ENCODE results near the gene LIMA1. TPM values are rescaled to one million over a fixed set of nuclear protein-coding genes. Genes with fewer than 3 reads are reported as not detected.
A peak's percentile ranks its signal among the peaks of the same experiment; 100 is the strongest.

Gene LIMA1
- total RNA-seq, 5 donors from 2014 or later (not counting 1 experiment from before 2014, with no cell fraction given): 8.6 to 14.9 (median 11.1) TPM

DNA sequence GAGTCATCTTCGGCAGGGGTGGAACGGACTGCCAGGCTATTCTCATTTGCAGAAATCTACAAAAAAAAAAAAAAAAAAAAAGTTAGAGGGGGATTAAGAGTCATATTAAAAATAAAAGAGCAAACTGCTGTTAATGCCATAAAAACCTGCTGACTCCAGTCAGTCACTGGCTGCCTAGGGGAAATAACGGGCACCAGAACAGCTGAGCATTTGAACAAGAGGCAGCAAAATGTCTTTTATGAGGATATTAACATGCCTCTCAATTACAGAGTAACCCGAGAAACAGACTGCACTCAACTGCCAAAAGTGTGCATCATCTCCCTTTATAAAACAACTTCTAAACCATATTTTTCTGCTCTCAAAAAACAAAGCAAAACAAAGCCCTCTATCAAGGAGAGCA is 87.5 kb downstream of the LIMA1 start:
- H3K27me3 ChIP-seq (replicated peaks in 1 of 2; ENCODE audit: control insufficient read depth in 2 of 2, extremely low read depth in 1 of 2, insufficient read depth in 2 of 2, low read length in 1 of 2): no peaks in the 10 kb centered on the region
- Mint-ChIP-seq H3K4me1 (no peaks in the 10 kb centered on the region), H3K4me3 (no peak overlapping the region), H3K27ac (no peak overlapping the region), H3K9me3 (no peaks in the 10 kb centered on the region), H3K36me3 (peaks cover 29% of the 10 kb centered on the region), H3K27me3 (no peaks in the 10 kb centered on the region)
- peaks cover 0 to 7% of the 10 kb centered on the region in 2 experiments for H3K4me1 ChIP-seq (ENCODE audit: control insufficient read depth in 1 of 2, extremely low read depth in 1 of 2, insufficient read depth in 2 of 2, low read length in 2 of 2)
- no peak for ATAC-seq (replicated peaks in 1 of 4)
- no peak overlapping the region for H3K27ac ChIP-seq (ENCODE audit: low read length)
- no peaks in the 10 kb centered on the region for H3K9me3 ChIP-seq
- ChIA-PET CTCF (no interaction called here), POLR2A (no interaction called here)
- no peak overlapping the region for H3K4me3 ChIP-seq (ENCODE audit: control insufficient read depth in 1 of 2, extremely low read depth in 1 of 2, low read length in 1 of 2)
- no CpG with 5 or more reads among the region's 4 CpGs for WGBS (ENCODE audit: insufficient coverage)
- no peak for DNase-seq
- peaks cover 3 to 59% of the 10 kb centered on the region in 2 donors for H3K36me3 ChIP-seq (ENCODE audit: control insufficient read depth in 2 of 2, extremely low read depth in 1 of 2, insufficient read depth in 1 of 2, low read length in 1 of 2)

DNA sequence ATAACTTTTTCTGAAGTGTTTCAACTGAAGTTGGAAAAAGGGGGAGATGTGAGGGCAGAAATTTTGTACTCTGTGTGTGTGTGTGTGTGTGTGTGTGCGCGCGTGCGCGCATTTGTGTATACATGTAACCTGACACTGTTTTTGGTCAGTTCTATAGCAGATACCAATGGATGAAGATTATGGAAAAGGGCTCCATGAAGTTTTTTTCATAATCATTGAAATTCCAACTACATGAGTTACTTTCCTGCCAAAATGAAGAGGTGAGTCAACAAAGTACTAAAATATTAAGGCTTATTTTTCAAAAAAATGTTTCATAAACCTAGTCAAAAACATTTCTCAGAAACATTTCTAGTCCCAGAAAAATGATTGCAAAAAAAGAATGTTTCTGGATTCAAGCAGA is 90.4 kb downstream of the LIMA1 start:
- peaks cover 13% of the 10 kb centered on the region for H3K36me3 Mint-ChIP-seq
- H3K27me3 ChIP-seq (replicated peaks in 1 of 2; ENCODE audit: control insufficient read depth in 2 of 2, extremely low read depth in 1 of 2, insufficient read depth in 2 of 2, low read length in 1 of 2): no peaks in the 10 kb centered on the region
- H3K36me3 ChIP-seq (ENCODE audit: control insufficient read depth in 2 of 2, extremely low read depth in 1 of 2, insufficient read depth in 1 of 2, low read length in 1 of 2): peaks cover 3 to 41% of the 10 kb centered on the region in 2 donors
- H3K27ac Mint-ChIP-seq: no peak overlapping the region
- H3K9me3 ChIP-seq: no peaks in the 10 kb centered on the region
- H3K4me3 Mint-ChIP-seq: no peak overlapping the region
- DNase-seq (no peak), ATAC-seq (replicated peaks in 1 of 4) (no peak)
- POLR2A ChIA-PET: no interaction called here
- CTCF ChIA-PET: no interaction called here
- no peaks in the 10 kb centered on the region for H3K9me3 Mint-ChIP-seq
- H3K4me1 Mint-ChIP-seq: peaks cover 11 to 15% (median 14%) of the 10 kb centered on the region in 3 donors
- H3K4me1 ChIP-seq (ENCODE audit: control insufficient read depth in 1 of 2, extremely low read depth in 1 of 2, insufficient read depth in 2 of 2, low read length in 2 of 2): peaks cover 0 to 16% of the 10 kb centered on the region in 2 experiments
- no peaks in the 10 kb centered on the region for H3K27me3 Mint-ChIP-seq
- H3K4me3 ChIP-seq (ENCODE audit: control insufficient read depth in 1 of 2, extremely low read depth in 1 of 2, low read length in 1 of 2): no peak overlapping the region
- 82% methylated on average over 5 of the region's 5 CpGs for WGBS (ENCODE audit: insufficient coverage)
- no peak overlapping the region for H3K27ac ChIP-seq (ENCODE audit: low read length)

DNA sequence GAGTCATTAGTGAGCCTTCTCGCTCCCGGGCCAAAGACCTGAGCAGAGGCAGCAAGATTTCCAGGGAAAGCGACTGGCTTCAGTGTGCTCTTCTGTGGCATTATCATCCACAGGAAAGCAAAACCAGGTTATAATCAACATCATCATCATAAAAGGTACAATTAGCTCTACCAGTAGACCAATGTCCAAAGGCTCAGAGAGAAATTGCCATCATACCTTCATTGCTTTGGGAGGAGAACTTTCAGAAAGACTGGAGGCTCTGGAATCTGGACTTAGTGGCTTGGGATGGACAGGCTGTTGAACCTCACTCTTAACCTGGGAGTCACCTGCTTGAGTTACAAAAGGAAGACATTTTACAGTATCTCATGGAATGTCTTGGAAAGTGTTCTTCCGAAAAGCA is 91.1 kb downstream of the LIMA1 start:
- Mint-ChIP-seq H3K27ac (no peak overlapping the region), H3K4me1 (peaks cover 11 to 16% (median 14%) of the 10 kb centered on the region in 3 donors), H3K4me3 (no peak overlapping the region), H3K9me3 (no peaks in the 10 kb centered on the region), H3K36me3 (peaks cover 10% of the 10 kb centered on the region), H3K27me3 (no peaks in the 10 kb centered on the region)
- H3K27ac ChIP-seq (ENCODE audit: low read length): no peak overlapping the region
- H3K36me3 ChIP-seq (ENCODE audit: control insufficient read depth in 2 of 2, extremely low read depth in 1 of 2, insufficient read depth in 1 of 2, low read length in 1 of 2): peaks cover 3 to 38% of the 10 kb centered on the region in 2 donors
- H3K4me1 ChIP-seq (ENCODE audit: control insufficient read depth in 1 of 2, extremely low read depth in 1 of 2, insufficient read depth in 2 of 2, low read length in 2 of 2): peaks cover 0 to 16% of the 10 kb centered on the region in 2 experiments
- ChIA-PET CTCF (interaction anchor here in 1 of 2 donors (0.5 kb wide), 1 partner anchor 19 kb away, joined by 7 read pairs; no protein-coding TSS in a partner anchor), POLR2A (no interaction called here)
- ATAC-seq (replicated peaks in 1 of 4) (no peak), DNase-seq (no peak)
- H3K4me3 ChIP-seq (ENCODE audit: control insufficient read depth in 1 of 2, extremely low read depth in 1 of 2, low read length in 1 of 2): no peak overlapping the region
- 95% methylated on average over 3 of the region's 4 CpGs for WGBS (ENCODE audit: insufficient coverage)
- H3K27me3 ChIP-seq (replicated peaks in 1 of 2; ENCODE audit: control insufficient read depth in 2 of 2, extremely low read depth in 1 of 2, insufficient read depth in 2 of 2, low read length in 1 of 2): no peaks in the 10 kb centered on the region
- H3K9me3 ChIP-seq: no peaks in the 10 kb centered on the region

DNA sequence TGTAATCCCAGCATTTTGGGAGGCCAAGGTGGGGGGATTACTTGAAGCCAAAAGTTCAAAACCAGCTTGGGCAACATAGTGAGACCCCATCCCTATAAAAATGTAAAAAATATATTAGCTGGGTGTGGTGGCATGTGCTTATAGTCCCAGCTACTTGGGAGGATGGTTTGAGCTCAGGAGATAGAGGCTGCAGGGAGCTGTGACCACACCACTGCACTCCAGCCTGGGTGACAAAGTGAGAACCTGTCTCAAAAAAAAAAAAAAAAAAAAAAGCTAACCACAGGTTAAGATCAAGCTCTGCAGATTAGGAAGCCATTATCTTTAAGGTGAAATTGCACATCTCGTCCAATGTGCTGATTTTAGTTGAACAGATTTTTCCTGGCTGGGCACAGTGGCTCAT is 92.5 kb downstream of the LIMA1 start:
- Mint-ChIP-seq H3K36me3 (peaks cover 10% of the 10 kb centered on the region), H3K27me3 (no peaks in the 10 kb centered on the region), H3K4me3 (no peak overlapping the region), H3K4me1 (peaks cover 11 to 24% (median 21%) of the 10 kb centered on the region in 3 donors), H3K9me3 (no peaks in the 10 kb centered on the region), H3K27ac (no peak overlapping the region)
- Histone ChIP-seq H3K4me3 (ENCODE audit: control insufficient read depth in 1 of 2, extremely low read depth in 1 of 2, low read length in 1 of 2) (no peak overlapping the region), H3K9me3 (no peaks in the 10 kb centered on the region), H3K27ac (ENCODE audit: low read length) (no peak overlapping the region), H3K36me3 (ENCODE audit: control insufficient read depth in 2 of 2, extremely low read depth in 1 of 2, insufficient read depth in 1 of 2, low read length in 1 of 2) (peaks cover 3 to 31% of the 10 kb centered on the region in 2 donors), H3K4me1 (ENCODE audit: control insufficient read depth in 1 of 2, extremely low read depth in 1 of 2, insufficient read depth in 2 of 2, low read length in 2 of 2) (peaks cover 0 to 16% of the 10 kb centered on the region in 2 experiments), H3K27me3 (replicated peaks in 1 of 2; ENCODE audit: control insufficient read depth in 2 of 2, extremely low read depth in 1 of 2, insufficient read depth in 2 of 2, low read length in 1 of 2) (no peaks in the 10 kb centered on the region)
- POLR2A ChIA-PET: interaction anchor here (0.6 kb wide), 3 partner anchors 20 to 1085 kb away, joined by 3 to 9 read pairs (median 6); no protein-coding TSS in a partner anchor
- CTCF ChIA-PET: interaction anchor here (0.6 to 0.9 kb wide), 2 partner anchors 12 to 54 kb away, joined by 4 to 5 read pairs; no protein-coding TSS in a partner anchor
- 33% methylated on average over 1 of the region's 1 CpG for WGBS (ENCODE audit: insufficient coverage)
- ATAC-seq (replicated peaks in 1 of 4) (no peak), DNase-seq (no peak)

DNA sequence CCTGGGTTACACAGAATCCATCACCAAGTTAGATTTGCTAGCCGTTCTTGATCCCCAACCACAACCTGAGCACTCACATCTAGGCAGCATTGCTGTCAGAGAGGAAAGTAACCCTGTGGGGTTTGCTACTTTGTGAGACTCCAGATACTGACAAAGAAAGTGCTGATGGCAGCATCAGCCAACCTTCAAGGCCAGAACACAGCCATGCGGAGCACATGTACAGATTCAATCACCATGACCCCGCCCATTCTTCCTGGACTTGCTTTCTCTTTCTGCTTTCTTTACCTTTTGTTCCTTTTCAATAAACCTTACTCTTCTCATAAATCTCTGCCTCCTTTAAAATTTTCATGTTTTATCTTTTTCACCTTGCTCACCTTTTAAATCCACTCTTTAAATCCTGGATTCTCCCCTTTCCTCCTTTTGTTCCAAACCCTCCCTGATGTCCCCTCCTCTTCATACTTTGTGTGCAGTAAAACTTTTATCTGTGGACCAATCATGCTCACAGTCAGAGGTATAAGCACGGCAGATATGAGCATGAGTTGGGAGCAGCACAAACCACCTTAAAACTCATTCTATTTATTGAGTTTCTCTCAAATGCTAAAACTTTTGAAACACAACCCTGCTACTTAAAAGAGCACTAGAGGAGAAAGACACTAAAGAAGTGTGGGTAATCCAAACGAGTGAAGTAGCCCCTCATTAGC is 94.3 kb downstream of the LIMA1 start:
- peaks cover 10% of the 10 kb centered on the region for H3K36me3 Mint-ChIP-seq
- peak overlapping the region; percentile 60 to 73 (median 63) for H3K4me3 Mint-ChIP-seq
- H3K27ac Mint-ChIP-seq: peak overlapping the region; percentile 88
- no peaks in the 10 kb centered on the region for H3K27me3 ChIP-seq (replicated peaks in 1 of 2; ENCODE audit: control insufficient read depth in 2 of 2, extremely low read depth in 1 of 2, insufficient read depth in 2 of 2, low read length in 1 of 2)
- DNase-seq: peak in 9 of 35 experiments; percentile 5 to 45 (median 9)
- no peaks in the 10 kb centered on the region for H3K9me3 ChIP-seq
- H3K36me3 ChIP-seq (ENCODE audit: control insufficient read depth in 2 of 2, extremely low read depth in 1 of 2, insufficient read depth in 1 of 2, low read length in 1 of 2): peaks cover 3 to 24% of the 10 kb centered on the region in 2 donors
- no peaks in the 10 kb centered on the region for H3K9me3 Mint-ChIP-seq
- no peaks in the 10 kb centered on the region for H3K27me3 Mint-ChIP-seq
- POLR2A ChIA-PET: interaction anchor here in 1 of 2 donors (0.7 kb wide), 1 partner anchor 832 kb away, joined by 6 read pairs; no protein-coding TSS in a partner anchor
- H3K4me1 Mint-ChIP-seq: peaks cover 11 to 24% (median 21%) of the 10 kb centered on the region in 3 donors
- CTCF ChIA-PET: no interaction called here
- ATAC-seq (replicated peaks in 1 of 4): peak; percentile 74 to 79 (median 76)
- H3K4me1 ChIP-seq (ENCODE audit: control insufficient read depth in 1 of 2, extremely low read depth in 1 of 2, insufficient read depth in 2 of 2, low read length in 2 of 2): peaks cover 0 to 16% of the 10 kb centered on the region in 2 experiments
- H3K4me3 ChIP-seq (ENCODE audit: control insufficient read depth in 1 of 2, extremely low read depth in 1 of 2, low read length in 1 of 2): no peak overlapping the region
- WGBS (ENCODE audit: insufficient coverage): 55% methylated on average over 2 of the region's 5 CpGs
- peak overlapping the region; percentile 1 for H3K27ac ChIP-seq (ENCODE audit: low read length)

DNA sequence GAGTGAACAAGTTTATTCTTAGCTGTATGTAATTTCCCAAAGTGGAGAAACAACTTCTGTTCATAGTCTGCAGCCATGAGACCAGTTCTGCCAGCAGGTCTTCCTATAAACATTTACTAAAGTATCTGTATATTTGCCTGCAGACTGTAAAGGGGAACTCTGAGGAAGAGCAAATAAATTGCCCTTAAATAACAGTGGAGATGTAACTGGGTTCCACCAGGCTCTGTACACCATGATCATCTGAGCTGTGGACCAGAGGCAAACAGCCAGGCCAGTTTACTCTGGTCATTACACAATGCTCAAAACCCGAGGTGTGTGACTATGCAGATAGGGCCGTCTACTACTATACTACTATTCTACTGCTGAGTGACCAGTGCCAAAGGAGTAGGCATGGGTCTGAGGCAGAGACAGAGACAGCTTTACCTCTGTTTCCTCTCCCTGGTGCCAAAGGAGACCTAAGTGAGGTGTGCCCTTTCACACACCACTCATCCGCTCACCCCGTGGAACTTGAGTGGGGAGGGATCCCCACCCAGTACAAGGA is 95.0 kb downstream of the LIMA1 start:
- Histone ChIP-seq H3K4me3 (ENCODE audit: control insufficient read depth in 1 of 2, extremely low read depth in 1 of 2, low read length in 1 of 2) (no peak overlapping the region), H3K36me3 (ENCODE audit: control insufficient read depth in 2 of 2, extremely low read depth in 1 of 2, insufficient read depth in 1 of 2, low read length in 1 of 2) (peaks cover 3 to 25% of the 10 kb centered on the region in 2 donors), H3K27me3 (replicated peaks in 1 of 2; ENCODE audit: control insufficient read depth in 2 of 2, extremely low read depth in 1 of 2, insufficient read depth in 2 of 2, low read length in 1 of 2) (no peaks in the 10 kb centered on the region), H3K4me1 (ENCODE audit: control insufficient read depth in 1 of 2, extremely low read depth in 1 of 2, insufficient read depth in 2 of 2, low read length in 2 of 2) (peaks cover 0 to 16% of the 10 kb centered on the region in 2 experiments), H3K27ac (ENCODE audit: low read length) (no peak overlapping the region), H3K9me3 (no peaks in the 10 kb centered on the region)
- Mint-ChIP-seq H3K27ac (peak overlapping the region; percentile 88), H3K4me3 (peak overlapping the region in 1 of 3 donors; percentile 60), H3K36me3 (peaks cover 10% of the 10 kb centered on the region), H3K27me3 (no peaks in the 10 kb centered on the region), H3K9me3 (no peaks in the 10 kb centered on the region), H3K4me1 (peaks cover 11 to 24% (median 21%) of the 10 kb centered on the region in 3 donors)
- ChIA-PET POLR2A (no interaction called here), CTCF (interaction anchor here in 1 of 2 donors (0.8 kb wide), 1 partner anchor 12 kb away, joined by 3 read pairs; no protein-coding TSS in a partner anchor)
- WGBS (ENCODE audit: insufficient coverage): no CpG with 5 or more reads among the region's 4 CpGs
- DNase-seq (no peak), ATAC-seq (replicated peaks in 1 of 4) (peak in 3 of 4 experiments; percentile 12 to 34 (median 16))

All from T-cell (primary cell).